GM03348 (cell line): ENCODE data around the gene TGFBR3.
"Not testable (repeated sequence)": the region's sequence is repeated elsewhere in the genome, so short reads cannot be mapped to it uniquely, and the experiment has no call there.

ENCODE experiments used
- DNase-seq: peaks from one replicate; pipeline ENCODE4 v3.0.0; 2012; ENCODE audit warnings: low spot score

The TGFBR3 gene

DNA sequence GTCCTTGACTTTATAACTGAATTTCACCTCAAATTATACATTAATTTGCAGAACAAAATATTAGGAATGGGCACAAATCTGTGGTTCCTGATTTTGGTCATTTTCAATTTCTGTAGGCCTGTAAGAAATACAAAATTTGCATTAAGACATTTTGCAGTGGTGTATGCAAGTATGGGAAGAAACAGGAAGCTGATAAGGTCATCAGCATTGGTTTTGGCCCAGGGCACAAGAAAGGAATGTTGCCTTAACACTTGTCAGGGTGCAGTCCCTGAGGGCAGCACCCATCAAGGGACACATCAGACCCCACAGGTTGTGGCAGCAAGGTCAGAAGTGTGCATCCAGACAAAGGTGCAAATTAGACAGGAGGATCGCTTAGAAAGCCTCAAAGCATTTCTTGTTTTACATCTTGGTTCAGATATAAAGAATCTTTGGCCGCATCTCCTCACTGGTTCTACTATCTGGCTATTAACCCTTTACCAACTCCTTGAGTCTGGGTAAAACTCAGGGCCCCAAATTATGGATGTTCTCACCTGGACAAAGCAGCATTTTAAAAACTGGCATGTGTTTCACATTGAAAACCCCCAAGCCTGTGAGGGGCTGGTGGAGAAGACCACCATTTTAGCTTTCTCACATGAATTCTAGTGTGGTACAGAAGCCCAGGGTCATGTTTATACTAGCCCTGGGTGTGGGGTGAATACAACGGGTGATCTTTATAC, 202.9 kb downstream of the TGFBR3 start:
- DNase-seq, result no peak

DNA sequence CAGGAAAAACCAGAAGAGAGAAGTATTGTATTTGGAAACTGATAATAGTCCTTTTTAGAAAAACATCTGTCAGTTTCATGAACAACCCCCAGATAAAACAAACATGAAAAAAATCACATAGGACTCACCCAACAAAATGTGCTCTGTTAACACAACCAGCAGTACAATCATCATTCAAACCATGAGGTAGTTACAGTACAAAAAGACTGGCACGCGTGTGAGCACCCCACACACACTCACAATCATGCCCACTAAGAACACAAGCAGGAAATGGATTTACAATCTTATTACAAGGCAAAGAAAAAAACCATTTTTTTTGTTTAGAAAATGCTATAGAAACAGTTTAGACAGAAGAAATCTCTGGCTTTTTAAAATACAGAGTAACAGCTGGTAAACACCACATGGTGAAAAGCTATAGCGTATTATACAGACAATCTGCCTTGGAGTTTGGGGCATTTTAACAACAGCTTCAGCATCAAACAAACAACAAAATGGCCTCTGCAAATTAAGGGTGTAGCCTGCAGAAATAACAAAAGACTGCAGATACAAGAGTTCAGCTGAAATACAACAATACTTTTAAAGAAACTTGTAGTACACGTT, 205.3 kb downstream of the TGFBR3 start:
- no peak for DNase-seq

DNA sequence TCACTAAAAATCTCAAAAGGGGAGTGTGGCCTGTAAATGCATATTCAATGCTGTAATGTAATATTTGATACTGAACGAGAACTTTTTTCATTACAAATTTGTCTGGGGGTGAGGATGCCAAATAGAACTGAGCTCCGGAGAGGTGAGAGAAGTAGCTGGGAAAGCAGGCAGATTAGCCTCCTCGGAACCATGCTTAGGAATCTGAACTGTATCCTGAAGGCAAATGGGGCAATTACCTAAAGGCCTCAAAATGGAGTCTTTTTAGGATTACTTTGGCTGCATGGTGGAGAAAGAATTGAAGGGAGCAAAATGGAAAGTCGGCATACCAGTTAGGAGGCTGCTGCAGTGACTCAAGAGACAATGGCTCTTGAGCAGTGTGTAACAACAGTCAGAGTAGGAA, 206.5 kb downstream of the TGFBR3 start:
- DNase-seq, result no peak

DNA sequence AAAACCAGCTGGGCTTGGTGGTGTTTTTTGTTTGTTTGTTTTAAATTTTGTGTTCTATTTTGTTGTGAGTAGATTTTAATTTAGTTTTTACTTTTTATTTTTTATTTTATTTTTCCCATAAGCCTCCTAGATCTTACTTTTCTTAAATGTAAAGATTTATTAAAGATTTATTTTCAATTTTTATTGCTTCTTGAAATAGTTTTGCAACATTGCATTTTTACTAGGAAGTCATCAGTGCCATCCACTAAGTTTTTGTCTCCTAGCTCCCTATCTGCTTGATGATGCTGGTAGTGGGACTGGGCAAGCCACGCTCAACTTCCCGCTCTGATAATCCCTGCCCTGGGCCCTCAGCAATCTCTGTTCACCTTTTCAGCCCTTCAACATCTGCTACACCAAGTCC, 209.9 kb downstream of the TGFBR3 start:
- DNase-seq, result no peak

DNA sequence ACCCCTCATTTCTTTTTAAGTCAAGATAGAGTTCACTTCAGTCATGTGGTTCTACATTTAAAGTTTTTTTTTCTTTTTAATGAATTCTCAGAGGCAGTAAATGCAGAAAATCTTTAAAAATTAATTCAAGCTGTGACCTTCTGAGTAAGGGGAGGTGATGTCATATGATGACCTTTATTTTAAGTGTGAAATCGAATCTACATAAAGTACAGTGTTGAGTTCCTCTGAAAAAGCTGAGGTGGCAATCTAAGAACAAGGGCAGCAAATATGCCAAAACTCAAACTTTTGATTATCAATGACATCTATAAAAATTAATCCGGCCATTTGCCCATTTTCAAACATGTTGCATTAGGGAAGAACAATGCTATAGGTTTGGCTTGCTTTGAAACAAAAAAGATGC, 211.8 kb downstream of the TGFBR3 start:
- no peak for DNase-seq

DNA sequence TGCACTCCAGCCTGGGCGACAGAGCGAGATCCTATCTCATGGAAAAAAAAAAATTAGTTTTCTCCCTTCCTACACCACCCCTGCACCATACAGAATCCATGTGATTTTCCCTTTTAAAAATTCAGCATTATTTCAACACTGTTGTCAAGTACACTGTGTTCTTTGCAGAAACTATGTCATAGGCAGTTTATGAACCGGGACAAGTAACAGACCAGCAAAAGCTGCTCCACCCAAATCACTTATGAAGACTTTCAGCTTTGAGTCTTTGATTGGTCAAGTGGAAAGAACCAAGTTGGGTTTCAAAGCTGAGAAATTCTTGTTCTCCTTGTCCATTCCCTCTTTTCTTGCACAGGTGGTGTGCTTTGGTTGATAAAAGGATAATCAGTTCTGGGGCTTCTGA, 212.3 kb downstream of the TGFBR3 start:
- DNase-seq, result no peak

DNA sequence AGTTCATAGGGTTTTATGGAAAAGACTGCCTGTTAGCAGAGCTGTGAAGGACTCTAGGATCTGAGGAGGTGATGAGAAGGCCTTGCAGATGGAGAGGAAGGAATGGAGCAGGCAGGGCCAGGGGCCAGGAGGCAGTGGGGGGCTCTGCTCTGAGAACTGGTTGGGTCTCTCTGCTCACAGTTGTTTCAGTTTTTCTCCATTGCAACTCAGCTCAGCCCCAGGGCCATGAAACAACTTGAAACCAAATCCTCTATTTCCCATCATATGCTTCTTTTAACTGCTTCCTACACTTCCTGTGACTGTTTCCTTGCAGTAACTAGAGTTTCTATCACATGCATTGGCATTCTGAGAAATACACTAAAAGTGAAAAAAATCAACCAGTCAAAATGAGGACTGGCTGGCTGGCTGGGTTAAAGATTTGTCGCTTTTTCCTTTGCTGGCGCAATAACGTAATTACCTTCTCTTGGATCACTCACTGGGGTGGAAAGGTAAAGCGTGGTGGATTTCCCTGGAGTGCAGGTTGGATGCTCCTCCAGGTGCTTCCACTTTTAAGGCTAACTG, 213.3 kb downstream of the TGFBR3 start:
- DNase-seq, result no peak

DNA sequence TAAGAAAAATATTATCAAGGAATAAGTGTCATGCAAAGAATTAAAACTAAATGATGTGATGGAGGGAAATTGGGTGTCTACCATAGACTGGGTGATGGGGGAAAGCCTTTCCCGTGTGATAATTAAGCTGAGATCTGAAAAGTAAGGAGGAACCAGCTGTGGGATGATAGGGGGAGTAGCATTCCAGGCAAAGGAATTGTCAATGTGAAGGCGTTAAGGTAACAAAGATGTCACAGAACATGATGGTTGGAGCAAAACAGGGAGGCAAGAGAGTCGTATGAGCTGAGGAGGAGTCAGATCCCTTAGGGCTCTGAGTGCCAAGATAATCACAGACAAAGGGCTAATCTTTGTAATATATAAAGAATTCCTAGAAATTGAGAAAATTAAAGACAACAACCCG, 215.2 kb downstream of the TGFBR3 start:
- DNase-seq, result no peak

DNA sequence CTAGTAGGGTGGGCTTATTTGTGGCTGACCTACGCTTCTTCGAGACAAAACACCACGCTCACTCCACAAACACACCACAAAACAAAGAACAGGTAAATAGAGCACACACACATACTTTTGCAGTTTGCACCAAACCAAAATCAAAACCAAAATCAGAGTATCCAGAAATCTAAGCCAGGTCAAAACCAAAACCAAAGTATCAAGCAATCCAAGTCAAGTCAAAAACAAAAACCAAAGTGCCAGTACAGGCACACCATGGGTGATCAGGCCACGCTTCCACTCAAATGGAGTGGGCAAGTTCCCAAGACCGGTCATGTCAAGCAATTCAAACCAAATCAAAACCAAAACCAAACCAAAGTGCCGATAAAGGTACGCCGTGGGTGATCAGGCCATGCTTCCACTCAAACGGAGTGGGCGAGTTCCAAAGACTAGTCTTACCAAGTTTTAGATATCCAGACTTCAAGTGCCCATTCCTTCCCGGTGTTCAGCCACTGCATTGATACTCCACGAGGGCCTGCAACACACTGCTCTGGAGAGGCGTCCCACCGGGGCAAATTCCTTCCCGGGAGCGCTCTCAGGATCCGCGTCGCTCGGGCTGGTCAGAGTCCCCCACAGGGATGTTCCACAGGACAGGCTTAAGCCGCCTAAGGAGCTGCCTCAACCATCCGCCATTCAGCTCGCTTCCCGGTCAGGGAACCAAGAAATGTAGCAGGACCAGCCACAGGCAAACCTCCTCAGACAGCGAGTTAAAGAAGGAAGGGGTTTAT, 216.2 kb downstream of the TGFBR3 start:
- DNase-seq, result no peak

DNA sequence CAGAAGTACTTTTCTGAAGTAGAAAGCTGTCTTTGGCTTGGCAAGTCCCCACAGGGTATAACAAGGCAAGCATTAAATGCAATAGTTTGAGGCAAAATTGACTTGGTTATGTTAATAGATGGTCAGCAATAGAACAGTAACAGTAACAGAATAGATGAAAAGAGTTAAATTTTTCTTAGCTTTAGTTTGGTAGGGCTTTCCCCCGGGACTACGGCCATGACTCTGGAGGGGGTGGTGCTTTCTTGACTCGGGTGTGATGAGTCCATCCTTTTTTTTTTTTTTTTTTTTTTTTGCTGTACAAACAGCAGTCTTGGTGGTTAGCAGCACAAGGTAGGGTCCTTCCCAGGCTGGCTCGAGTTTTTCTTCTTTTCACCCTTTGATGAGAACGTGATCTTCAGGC, 219.3 kb downstream of the TGFBR3 start:
- not testable (repeated sequence) for DNase-seq

DNA sequence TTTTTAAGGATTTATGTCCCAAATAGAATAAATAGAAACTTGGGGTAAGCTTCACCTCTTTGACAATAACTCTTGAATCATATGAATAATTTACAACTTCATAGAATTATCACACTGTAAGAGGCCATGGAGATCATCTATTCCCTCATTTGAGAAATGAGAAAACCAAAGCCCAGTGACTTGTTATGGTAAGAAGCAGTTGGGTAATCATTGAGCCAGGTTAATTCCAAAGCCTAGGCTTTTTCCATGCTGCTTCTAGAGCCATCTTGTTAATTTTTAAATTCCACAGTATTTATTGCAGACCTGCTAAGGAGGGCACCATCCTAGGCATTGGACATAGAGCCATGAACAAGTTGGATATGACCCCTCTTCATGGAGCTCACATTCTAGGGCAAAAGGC, 224.8 kb downstream of the TGFBR3 start:
- DNase-seq, result no peak

DNA sequence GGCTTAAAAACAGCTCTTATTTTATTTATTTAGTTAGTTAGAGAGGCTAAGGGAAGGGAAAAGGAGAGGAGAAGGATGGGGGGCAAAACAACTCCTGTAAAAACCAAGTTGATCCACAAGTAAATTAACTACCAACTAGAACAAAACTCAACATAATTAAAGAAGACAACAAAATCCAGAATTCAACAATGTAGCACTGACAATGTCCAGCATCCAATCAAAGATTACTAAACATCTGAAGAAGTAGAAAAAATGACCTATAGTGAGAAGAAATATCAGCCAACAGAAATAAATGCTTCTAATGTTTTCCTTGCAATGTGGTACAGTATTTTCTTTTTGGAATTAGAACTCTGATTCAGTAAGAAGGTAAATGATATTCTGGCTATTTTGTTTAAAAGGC, 225.2 kb downstream of the TGFBR3 start:
- DNase-seq, result no peak

DNA sequence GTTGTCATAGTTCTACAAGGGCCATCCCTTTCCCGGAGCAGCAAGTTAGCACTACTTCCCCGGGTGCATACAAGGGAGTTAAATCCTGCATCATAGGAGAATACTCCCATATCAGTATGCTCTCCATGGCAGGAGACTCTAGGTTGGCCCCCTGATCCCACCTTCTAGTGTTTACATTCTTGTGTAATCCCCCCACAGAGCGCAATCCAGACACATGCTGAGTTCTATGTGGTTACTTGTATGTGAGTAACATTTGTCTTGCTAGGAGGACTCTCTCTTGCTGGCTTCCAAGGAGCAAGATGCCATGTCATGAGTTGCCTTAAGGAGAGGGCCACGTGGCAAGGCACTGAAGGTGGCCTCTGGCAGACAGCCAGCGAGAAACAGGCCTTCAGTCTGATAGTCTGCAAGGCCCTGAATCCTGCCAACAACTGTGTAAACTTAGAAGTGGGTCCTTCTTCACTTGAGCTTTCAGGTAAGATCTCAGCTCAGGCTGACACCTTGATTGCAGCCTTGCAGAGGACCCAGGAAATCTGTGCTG, 230.0 kb downstream of the TGFBR3 start:
- no peak for DNase-seq

DNA sequence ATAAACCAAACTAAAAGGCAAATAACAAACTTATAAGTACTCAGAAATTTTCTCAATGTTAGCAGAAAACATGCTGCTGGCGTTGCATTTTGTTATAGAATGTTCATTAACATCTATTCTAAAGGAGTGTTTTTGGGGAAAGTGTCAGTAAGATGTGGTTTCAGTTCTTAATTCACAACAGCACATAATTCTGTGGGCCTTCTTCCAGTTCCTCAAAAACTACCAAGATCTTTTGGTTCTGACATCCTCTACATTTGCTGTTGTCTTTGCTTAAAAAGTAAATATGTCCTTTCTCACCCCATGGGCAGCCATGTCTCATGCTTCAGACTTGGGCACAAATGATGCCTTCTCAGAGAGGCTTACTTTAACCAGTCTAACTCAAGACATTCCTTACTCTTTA, 232.8 kb downstream of the TGFBR3 start:
- DNase-seq, result no peak

DNA sequence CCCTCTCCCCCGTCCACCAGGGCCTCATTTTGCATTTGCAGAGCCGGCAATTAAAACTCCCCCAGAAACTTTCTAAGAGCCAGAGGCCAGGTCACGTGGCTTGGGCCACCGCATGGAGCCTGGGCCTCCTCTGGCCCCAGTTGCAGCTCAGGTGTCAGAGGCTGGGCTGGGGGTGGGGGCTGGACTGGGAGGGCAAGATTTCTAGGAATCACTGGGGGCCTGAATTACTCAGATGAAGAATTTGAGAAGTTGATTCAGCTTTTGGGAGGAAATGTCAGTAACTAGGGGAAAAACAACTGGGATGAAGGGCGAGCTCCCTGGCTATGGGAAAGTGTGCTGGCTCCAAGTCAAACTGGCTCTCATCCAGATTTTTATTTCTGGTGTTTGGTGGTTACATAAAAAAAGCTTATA, 234.3 kb downstream of the TGFBR3 start:
- peak; percentile 29 for DNase-seq

DNA sequence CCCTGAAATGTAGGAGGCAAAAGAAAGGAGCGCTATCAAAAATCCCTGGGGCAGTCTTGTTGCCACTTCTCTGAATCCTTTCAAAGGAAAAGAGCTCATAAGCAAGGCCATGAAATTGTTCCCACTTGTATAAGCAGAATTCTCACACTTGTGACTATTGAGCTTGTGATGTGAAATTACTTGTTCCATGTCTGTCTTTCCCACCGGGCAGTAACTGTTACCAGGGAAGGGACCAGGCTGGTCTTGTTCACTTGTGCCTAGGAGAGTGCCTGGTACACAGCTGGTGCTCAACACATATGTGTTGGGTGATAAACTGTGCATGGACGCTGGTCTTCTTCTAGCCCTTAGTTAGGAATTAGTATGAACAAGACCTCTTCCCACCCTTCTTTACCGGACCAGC, 234.7 kb downstream of the TGFBR3 start:
- DNase-seq, result no peak

DNA sequence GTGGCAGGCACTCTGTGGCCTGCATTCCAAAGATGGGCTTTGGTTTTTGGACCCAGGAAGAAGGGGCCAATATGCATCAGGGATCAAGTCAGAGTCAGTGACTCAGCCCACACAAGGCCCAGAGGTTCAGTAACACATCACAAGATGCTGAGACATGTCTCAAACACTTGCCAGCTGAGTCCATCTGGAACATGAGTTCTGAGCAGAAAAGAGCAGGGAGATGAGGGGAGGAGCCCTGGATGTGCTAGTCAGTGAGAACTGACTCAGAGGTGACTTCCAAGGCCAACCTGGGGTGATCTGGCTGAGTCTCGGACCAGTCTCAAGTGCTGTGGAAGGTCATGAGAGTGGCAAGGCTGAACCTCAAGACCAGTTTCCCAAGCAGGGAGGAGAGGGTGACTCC, 235.2 kb downstream of the TGFBR3 start:
- peak; percentile 93 for DNase-seq

DNA sequence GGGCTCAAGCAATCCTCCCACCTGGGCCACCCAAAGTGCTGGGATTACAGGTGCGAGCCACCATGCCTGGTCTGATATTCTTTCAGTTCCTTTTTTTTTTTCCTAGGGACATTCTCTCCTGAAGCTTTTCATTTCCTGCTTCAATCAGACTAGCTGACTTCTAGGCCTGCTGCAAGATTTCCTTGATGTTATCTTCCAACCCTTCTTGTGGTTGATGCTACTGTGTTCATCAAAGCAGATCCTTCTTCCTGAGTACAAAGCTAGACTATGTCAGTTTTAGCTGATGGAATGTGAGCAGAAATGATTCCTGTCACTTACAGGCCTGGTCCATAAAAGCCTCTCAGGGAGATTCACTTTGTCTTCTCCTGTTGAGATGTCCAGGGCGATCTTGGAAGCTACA, 238.9 kb downstream of the TGFBR3 start:
- DNase-seq, result no peak

DNA sequence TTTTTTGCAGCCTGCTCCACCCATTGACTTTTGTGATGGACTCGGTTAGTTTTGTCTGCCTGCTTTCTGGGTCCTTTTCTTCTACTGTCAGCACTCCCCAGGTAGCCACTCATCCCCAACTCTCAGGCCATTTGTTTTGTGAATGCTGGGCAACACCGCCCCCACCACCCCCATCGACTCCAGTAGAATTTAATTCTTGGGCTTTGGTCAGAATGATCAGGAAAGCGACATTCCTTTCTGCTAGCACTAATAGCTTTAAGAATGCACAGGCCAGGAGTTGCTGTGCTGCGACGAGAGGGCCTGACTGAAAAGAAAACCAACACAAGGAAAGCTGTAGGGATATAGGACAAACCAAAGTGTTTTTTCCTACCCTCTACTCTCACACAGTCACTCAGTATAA, 240.9 kb downstream of the TGFBR3 start:
- no peak for DNase-seq

DNA sequence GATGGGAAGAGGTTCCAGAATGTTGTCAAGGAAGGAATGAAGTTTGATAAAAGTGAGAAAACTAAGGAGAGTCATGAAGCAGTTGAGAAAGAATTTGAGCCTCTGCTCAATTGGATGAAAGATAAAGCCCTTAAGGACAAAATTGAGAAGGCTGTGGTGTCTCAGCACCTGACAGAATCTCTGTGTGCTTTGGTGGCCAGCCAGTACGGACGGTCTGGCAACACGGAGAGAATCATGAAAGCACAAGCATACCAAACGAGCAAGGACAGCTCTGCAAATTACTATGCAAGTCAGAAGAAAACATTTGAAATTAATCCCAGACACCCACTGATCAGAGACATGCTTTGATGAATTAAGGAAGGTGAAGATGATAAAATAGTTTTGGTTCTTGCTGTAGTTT, 242.5 kb downstream of the TGFBR3 start:
- no peak for DNase-seq

DNA sequence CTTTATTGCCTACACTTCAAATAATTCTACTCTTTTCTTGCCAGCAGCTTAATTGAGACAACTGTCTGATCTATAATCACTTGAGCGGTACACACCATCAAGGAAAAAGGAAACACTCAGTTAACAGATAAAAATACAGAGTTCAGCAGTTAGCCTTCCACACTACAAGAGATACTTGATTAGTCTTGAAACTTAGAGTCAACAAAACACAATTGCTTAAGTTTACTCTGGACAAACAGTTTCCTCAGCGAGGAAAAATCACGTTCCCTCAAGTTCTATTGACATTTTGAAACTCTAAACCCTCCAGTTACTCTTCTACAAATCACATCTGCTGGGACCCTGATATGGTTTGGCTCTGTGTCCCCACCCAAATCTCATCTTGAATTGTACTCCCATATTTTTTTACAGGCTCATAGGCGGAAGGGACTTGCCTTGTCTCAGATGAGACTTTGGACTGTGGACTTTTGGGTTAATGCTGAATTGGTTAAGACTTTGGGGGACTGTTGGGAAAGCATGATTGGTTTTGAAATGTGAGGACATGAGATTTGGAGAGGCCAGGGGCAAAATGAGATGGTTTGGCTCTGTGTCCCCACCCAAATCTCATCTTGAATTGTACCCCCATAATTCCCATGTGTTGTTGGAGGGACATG, 244.9 kb downstream of the TGFBR3 start:
- no peak for DNase-seq

DNA sequence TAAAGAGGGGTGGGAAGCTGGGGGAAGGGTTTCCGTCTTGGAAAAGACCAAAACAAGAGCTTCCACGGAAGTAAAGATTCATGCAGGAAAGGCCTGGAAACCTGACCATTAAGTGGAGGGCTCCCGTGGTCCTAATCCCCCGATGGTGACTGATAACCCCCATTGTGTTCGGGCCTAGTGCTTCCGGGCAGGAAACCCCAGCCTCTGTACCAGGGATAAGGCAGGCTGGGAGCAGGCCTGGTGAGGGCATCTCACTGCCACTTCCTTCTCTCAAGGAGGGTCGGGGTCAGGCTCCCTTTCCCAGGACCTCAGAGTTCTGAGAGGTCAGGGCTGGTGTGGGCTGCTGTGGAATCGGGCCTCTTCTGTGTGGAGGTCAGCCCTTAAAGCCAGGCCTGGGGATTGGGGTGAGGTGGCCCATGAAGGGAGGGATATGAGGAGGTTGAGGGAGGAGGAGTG, 248.4 kb downstream of the TGFBR3 start:
- DNase-seq, result no peak
